ENCODE data around the gene BTG2.

DNA sequence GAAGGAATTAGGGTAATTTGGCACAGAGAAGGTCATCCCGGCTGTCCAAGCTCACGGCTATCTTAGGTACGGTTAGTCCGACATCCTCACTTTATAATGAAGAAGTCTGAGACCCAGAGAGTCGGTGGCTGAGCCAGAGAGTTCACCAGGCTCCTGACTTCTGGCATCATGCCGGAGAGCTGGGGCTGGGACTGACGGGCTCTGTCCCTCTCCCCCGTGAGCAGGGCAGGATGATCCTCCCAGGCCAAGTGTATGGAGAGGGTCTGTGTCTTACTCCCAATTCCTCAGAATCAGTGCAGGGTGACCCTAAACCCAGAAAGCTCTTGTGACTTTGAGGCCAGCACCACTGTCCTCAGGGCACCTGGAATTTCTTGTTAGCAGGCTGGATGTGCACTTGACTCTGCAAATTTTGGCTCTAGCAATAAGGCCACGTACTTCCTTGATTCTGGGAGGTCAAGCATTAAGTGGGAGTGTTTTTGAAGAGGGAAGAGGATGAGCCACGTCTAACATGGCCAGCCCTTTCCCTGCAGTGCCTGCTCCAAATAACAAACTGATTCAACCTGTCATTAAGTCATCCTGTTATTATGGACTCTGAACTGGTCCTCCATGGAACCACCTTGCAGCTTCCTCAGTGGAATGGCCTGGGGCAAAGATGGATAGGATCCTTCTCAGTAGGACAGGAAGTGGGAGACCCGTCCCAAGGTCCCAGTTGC lies 20.8 kb upstream of the BTG2 start:
- no peak for TF ChIP-seq SPI1 (IDR thresholded peaks at IDR 0.05; ENCODE audit: low read depth, low read length)
- TF ChIP-seq POLR2AphosphoS5 (IDR thresholded peaks at IDR 0.05; ENCODE audit: low read depth, low read length), result no peak
- TF ChIP-seq TAF1 (IDR thresholded peaks at IDR 0.05; ENCODE audit: low read depth, low read length), result no peak
- TF ChIP-seq POLR2A (IDR thresholded peaks at IDR 0.05; ENCODE audit: low read depth, low read length), result no peak
- TF ChIP-seq PAX5 (IDR thresholded peaks at IDR 0.05; ENCODE audit: insufficient read depth, low read length, severe bottlenecking), result no peak

Measured in GM12891 (cell line).